Measurements from ENCODE around the gene ACR. TPM values are rescaled to one million over a fixed set of nuclear protein-coding genes. Genes with fewer than 3 reads are reported as not detected.

ACR gene
- total RNA-seq, 2 donors from 2014 or later: 13.1 TPM; not detected in 1

DNA sequence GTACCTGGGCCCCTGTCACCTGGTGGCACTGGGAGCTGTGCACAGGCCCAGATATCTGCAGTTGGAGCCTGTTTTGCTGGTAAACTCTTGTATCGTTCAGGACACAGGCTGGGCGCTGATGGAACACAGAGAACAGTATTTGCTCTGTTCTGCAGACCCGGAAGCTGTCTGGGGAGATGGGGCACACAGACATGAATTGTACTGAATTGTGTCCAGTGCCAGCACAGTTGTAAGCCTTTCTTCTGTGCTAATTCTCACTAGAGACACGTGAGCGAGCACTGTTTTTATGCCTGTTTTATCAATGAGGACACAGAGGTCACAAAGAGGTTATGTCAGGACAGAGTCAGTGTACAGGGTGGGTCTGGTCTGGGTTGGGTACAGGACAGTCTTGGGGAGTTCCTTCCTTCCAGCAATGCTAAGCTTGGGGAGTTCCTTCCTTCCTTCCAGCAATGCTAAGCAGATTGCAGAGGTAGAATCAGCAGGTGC lies 24.4 kb upstream of the ACR start:
- no peak for TF ChIP-seq CTCF (IDR thresholded peaks at IDR 0.05)
- WGBS: 60% methylated on average over 5 of the region's 5 CpGs
- Histone ChIP-seq H3K4me1 (replicated peaks) (no peaks in the 10 kb centered on the region), H3K27ac (no peak overlapping the region), H3K9me3 (no peaks in the 10 kb centered on the region), H3K36me3 (no peaks in the 10 kb centered on the region), H3K27me3 (replicated peaks; ENCODE audit: insufficient read depth) (no peaks in the 10 kb centered on the region), H3K4me3 (no peak overlapping the region)
- intact Hi-C loops (cut with DNase I): no loop called here
- no peak for DNase-seq (ENCODE audit: low spot score)

GRCh38 chr22:50714150-50714549 lies 23.9 kb upstream of the ACR start:
- DNase-seq (ENCODE audit: low spot score): no peak
- no peaks in the 10 kb centered on the region for H3K36me3 ChIP-seq
- no peak for TF ChIP-seq POLR2AphosphoS5 (IDR thresholded peaks at IDR 0.05)
- no peak for TF ChIP-seq POLR2A (IDR thresholded peaks at IDR 0.05)
- no peak for TF ChIP-seq CTCF (IDR thresholded peaks at IDR 0.05)
- no peaks in the 10 kb centered on the region for H3K4me1 ChIP-seq (replicated peaks)
- H3K27me3 ChIP-seq (replicated peaks; ENCODE audit: insufficient read depth): no peaks in the 10 kb centered on the region
- intact Hi-C loops (cut with DNase I): no loop called here
- H3K27ac ChIP-seq: no peak overlapping the region
- no peak overlapping the region for H3K4me3 ChIP-seq
- no peaks in the 10 kb centered on the region for H3K9me3 ChIP-seq
- WGBS: 93% methylated on average over 7 of the region's 7 CpGs

GRCh38 chr22:50714631-50715179 lies 23.3 kb upstream of the ACR start:
- TF ChIP-seq CTCF (IDR thresholded peaks at IDR 0.05) (no peak), POLR2A (IDR thresholded peaks at IDR 0.05) (no peak), POLR2AphosphoS5 (IDR thresholded peaks at IDR 0.05) (no peak)
- no peaks in the 10 kb centered on the region for H3K27me3 ChIP-seq (replicated peaks; ENCODE audit: insufficient read depth)
- no peaks in the 10 kb centered on the region for H3K9me3 ChIP-seq
- H3K4me3 ChIP-seq: no peak overlapping the region
- no peak overlapping the region for H3K27ac ChIP-seq
- no peaks in the 10 kb centered on the region for H3K4me1 ChIP-seq (replicated peaks)
- 91% methylated on average over 21 of the region's 22 CpGs for WGBS
- intact Hi-C loops (cut with DNase I): no loop called here
- no peak for DNase-seq (ENCODE audit: low spot score)
- no peaks in the 10 kb centered on the region for H3K36me3 ChIP-seq

GRCh38 chr22:50715250-50715649 lies 22.8 kb upstream of the ACR start:
- no peaks in the 10 kb centered on the region for H3K27me3 ChIP-seq (replicated peaks; ENCODE audit: insufficient read depth)
- no peak for DNase-seq (ENCODE audit: low spot score)

More at GRCh38 chr22:50715250-50715649, 22.8 kb upstream of the ACR start:
- no peak overlapping the region for H3K4me3 ChIP-seq
- intact Hi-C loops (cut with DNase I): no loop called here
- TF ChIP-seq CTCF (IDR thresholded peaks at IDR 0.05) (no peak), POLR2A (IDR thresholded peaks at IDR 0.05) (no peak), POLR2AphosphoS5 (IDR thresholded peaks at IDR 0.05) (no peak)
- no peaks in the 10 kb centered on the region for H3K4me1 ChIP-seq (replicated peaks)
- WGBS: 84% methylated on average over 9 of the region's 9 CpGs
- H3K27ac ChIP-seq: no peak overlapping the region
- no peaks in the 10 kb centered on the region for H3K36me3 ChIP-seq
- no peaks in the 10 kb centered on the region for H3K9me3 ChIP-seq
